Ishikawa (cell line): ENCODE data around the gene STARD3.

Source experiments
- CEBPB ChIP-seq: IDR thresholded peaks from 2 replicates; pipeline ENCODE4 v1.6.1; 2012
- CREB1 ChIP-seq: IDR thresholded peaks from 2 replicates; pipeline ENCODE4 v1.6.1; 2012; ENCODE audit warnings: low read depth
- EGR1 ChIP-seq: IDR thresholded peaks from 2 replicates; pipeline ENCODE4 v1.6.1; 2012
- FOXM1 ChIP-seq: IDR thresholded peaks from 2 replicates; pipeline ENCODE4 v1.6.1; 2012; ENCODE audit warnings: low read depth, borderline replicate concordance
- MAX ChIP-seq: IDR thresholded peaks from 2 replicates; pipeline ENCODE4 v1.6.1; 2012
- NFIC ChIP-seq: IDR thresholded peaks from 2 replicates; pipeline ENCODE4 v1.6.1; 2012
- RAD21 ChIP-seq: IDR thresholded peaks from 2 replicates; pipeline ENCODE4 v1.6.1; 2012; ENCODE audit warnings: low read depth
- TAF1 ChIP-seq: IDR thresholded peaks from 2 replicates; pipeline ENCODE4 v1.6.1; 2012; ENCODE audit warnings: low read depth, mild to moderate bottlenecking
- TCF12 ChIP-seq: IDR thresholded peaks from 2 replicates; pipeline ENCODE4 v1.6.1; 2012; ENCODE audit warnings: low read depth
- TEAD4 ChIP-seq: IDR thresholded peaks from 2 replicates; pipeline ENCODE4 v1.6.1; 2012
- USF1 ChIP-seq: IDR thresholded peaks from 2 replicates; pipeline ENCODE4 v1.6.1; 2012
- YY1 ChIP-seq: IDR thresholded peaks from 2 replicates; pipeline ENCODE4 v1.6.1; 2012; ENCODE audit warnings: low read depth
- TF ChIP-seq, protein P1 (sequence below): IDR thresholded peaks from 2 replicates; pipeline ENCODE4 v1.6.1; 2012; ENCODE audit warnings: low read depth, mild to moderate bottlenecking

Gene STARD3

DNA sequence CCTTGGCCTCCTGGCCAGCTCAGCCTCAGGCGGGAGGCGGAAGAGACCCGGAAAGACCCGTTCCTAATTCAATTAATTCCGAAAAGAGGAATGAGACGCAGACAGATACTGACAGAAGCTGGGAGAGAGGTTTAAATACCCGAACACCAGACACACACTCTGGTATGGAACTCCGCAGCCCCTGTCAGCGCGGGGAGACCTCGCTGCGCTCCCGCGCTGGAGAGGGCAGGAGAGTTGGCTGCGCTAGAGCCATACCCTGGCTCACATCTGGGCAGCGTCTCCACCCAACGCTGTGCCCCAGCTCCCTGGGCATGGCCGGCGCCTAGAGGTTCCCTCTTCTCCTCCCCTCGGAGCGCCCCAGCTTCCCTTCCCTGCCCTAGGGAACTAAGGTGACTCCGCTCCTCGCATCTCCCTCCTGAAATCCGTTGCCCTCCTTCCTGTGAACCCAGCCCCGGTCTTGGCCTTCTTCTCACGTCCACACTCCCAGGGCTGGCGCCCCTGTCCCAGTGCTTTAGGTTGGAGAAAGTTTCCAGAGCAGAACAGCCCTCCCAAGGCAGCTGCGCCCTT lies 37.2 kb upstream of the STARD3 start:
- TF ChIP-seq RAD21 (no peak), CEBPB (no peak), TEAD4 (no peak), TCF12 (no peak), EGR1 (no peak), TAF1 (no peak), CREB1 (no peak), YY1 (no peak), NFIC (no peak), USF1 (no peak)
- TF ChIP-seq, protein P1, sequence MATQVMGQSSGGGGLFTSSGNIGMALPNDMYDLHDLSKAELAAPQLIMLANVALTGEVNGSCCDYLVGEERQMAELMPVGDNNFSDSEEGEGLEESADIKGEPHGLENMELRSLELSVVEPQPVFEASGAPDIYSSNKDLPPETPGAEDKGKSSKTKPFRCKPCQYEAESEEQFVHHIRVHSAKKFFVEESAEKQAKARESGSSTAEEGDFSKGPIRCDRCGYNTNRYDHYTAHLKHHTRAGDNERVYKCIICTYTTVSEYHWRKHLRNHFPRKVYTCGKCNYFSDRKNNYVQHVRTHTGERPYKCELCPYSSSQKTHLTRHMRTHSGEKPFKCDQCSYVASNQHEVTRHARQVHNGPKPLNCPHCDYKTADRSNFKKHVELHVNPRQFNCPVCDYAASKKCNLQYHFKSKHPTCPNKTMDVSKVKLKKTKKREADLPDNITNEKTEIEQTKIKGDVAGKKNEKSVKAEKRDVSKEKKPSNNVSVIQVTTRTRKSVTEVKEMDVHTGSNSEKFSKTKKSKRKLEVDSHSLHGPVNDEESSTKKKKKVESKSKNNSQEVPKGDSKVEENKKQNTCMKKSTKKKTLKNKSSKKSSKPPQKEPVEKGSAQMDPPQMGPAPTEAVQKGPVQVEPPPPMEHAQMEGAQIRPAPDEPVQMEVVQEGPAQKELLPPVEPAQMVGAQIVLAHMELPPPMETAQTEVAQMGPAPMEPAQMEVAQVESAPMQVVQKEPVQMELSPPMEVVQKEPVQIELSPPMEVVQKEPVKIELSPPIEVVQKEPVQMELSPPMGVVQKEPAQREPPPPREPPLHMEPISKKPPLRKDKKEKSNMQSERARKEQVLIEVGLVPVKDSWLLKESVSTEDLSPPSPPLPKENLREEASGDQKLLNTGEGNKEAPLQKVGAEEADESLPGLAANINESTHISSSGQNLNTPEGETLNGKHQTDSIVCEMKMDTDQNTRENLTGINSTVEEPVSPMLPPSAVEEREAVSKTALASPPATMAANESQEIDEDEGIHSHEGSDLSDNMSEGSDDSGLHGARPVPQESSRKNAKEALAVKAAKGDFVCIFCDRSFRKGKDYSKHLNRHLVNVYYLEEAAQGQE = no peak

DNA sequence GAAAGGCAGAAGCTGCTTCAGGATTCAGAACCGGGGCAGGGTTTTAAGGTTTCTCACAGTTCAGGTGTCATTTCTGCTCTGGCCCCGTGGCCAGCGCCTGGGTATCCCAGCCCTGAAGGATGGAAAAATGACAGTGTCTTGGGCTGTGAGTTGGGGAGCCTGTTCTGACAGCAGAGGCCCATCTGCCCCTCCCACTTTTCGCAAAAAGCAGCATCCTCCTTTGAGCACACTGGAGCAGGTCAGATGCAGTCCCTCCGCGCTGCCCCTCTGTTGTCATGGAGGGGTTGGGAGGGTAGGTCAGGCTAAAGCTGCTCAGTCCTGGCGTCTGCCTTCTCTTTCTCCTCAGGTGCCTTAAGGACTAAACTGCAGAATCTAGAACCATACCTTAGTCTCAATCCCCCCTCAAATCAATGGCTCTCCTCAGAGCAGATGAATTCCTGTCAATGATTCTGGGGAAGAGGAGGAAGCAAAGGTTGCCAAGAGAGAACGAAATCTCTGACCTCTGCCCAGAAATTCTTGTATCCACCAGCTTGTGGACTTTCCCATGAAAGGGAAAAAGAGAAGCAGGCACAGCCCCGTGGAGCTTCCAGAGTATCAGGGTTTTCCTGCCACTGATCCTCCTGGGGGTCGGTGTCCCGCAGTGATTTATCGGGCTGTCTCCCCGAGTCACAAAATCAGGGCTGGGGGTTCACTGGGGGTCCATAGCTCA lies 36.5 kb upstream of the STARD3 start:
- TF ChIP-seq, protein P1 = no peak
- no peak for TF ChIP-seq RAD21
- no peak for TF ChIP-seq YY1
- TF ChIP-seq TAF1 = no peak
- no peak for TF ChIP-seq FOXM1
- TF ChIP-seq TCF12 = no peak
- TF ChIP-seq EGR1 = no peak
- no peak for TF ChIP-seq MAX
- no peak for TF ChIP-seq USF1
- TF ChIP-seq TEAD4 = no peak

DNA sequence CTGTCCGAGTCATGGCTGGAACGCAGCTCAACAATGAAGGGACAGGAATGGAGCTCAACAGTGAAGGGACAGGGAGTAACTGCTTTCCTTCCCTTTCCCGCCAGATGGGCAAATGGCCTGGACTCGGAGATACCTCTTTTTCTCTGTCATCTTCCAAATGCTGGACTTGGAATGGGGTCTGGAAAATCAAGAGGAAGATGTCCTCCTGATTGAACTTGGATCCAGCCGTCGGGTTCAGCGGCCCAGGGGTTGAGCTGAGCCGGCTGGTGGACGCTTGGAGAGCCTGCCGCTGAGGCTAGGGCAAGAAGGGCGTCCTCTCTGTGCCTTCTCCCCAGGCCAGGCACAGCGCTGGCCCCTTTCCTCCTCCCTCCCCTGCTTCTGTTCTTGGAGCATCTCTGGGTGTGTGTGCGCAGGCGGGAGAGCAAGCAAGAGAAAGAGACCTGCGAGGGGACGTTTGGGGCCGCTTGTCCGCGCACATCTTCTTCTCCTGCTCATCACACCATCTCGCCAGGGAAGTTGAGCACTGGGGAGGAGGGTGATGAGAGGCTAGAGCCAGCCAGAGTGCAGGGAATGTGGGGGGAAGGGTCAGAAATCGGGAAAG lies 35.8 kb upstream of the STARD3 start:
- TF ChIP-seq TAF1 (no peak), EGR1 (no peak), TEAD4 (no peak), FOXM1 (no peak), CEBPB (no peak), NFIC (no peak), RAD21 (no peak), YY1 (no peak), USF1 (no peak)
- TF ChIP-seq, protein P1 = no peak

DNA sequence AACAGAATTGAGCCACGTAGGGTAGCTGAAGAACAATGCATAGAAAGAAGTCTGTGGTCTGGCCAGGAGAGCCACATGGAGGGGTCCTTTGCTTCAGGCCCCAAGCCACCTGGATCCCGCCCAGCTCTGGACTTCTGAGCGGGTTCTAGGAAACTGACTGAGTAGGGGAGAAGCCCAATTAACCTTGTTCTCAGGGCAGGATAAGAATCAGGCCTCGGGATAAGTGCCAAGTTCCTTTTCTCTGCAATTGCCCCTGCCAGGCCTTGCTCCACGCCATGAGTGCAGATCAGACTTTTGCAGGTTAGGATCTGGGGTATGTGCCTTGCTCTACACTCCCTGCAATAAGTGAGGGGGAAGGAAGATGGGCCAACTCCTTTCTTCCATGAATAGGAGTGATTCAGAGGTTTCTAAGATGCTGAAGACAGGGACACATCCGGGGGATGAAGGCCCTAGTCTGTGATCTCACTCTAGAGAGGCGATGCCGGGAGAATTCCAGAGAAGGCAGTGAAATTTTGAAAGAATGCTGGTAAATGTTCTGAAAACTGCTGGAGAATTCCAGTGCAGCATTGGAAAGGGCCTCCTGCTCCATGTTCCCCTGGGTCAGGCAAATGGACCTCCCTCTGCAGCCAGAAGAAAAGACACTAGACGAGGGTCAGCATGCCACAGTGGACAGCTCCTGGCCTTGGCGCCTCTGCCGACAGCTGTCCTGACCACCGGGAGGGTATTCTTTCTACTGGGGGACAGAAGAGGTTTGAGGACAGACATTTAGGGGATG lies 35.0 kb upstream of the STARD3 start:
- TF ChIP-seq TCF12 = no peak
- TF ChIP-seq, protein P1 = peak; percentile 75
